Measurements from ENCODE around the gene RFNG. TPM values are rescaled to one million over a fixed set of nuclear protein-coding genes. Genes with fewer than 3 reads are reported as not detected.

Gene RFNG
- total RNA-seq, 1 donor from 2014 or later, result 21.1 TPM

- DNase-seq, result peak; percentile 12
- TF ChIP-seq, protein P1, sequence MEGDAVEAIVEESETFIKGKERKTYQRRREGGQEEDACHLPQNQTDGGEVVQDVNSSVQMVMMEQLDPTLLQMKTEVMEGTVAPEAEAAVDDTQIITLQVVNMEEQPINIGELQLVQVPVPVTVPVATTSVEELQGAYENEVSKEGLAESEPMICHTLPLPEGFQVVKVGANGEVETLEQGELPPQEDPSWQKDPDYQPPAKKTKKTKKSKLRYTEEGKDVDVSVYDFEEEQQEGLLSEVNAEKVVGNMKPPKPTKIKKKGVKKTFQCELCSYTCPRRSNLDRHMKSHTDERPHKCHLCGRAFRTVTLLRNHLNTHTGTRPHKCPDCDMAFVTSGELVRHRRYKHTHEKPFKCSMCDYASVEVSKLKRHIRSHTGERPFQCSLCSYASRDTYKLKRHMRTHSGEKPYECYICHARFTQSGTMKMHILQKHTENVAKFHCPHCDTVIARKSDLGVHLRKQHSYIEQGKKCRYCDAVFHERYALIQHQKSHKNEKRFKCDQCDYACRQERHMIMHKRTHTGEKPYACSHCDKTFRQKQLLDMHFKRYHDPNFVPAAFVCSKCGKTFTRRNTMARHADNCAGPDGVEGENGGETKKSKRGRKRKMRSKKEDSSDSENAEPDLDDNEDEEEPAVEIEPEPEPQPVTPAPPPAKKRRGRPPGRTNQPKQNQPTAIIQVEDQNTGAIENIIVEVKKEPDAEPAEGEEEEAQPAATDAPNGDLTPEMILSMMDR (IDR thresholded peaks at IDR 0.05; ENCODE audit: borderline replicate concordance), result no peak
- Histone ChIP-seq H3K4me1 (no peaks in the 10 kb centered on the region), H3K27ac (replicated peaks) (no peak overlapping the region), H3K4me3 (no peak overlapping the region), H3K27me3 (ENCODE audit: low read depth) (no peaks in the 10 kb centered on the region), H3K36me3 (peaks cover 100% of the 10 kb centered on the region), H3K9me3 (replicated peaks) (no peaks in the 10 kb centered on the region)
- intact Hi-C loops (cut with micrococcal nuclease), result no loop called here
Measured at GRCh38 chr17:82086941-82087906, 35.6 kb upstream of the RFNG start.

DNA sequence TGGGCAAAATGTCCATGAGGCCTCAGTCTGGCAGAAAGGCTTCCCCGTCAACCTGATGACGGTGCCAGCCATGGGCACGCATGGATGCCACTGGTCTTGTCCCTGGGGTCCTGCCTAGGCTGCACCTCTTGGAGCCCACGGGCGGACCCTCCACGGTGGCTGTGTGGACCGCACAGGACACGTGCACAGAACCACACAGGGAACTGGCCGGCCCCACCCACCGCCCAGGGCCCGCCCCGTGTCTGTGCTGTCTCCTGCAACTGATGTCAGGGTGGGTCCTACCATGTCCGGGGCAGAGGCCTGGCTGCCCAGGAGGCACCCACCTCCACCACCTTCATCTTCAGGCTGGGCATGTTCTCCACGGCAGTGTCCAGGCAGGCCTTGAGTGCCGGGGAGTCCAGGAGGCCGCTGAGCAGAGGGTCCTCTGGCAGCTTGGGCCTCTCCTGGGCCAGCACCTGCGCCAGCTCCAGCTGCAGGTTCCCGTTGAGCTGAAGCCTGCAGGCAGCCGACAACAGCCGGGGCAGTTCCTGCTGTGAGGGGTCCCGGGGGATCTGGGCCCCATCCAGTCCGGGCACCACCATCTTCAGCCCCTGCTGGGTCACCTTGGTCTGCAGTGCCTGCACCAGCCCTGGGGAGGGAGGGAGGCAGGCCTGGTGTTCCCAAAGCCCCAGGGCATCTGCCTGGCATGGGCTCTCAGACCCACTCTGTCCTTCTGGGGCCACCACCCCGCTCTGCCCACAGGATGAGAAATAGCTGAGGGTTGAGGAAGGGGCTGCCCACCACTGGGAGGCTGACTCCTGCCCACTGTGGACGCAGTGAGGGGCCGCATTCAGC, 34.5 kb upstream of the RFNG start:
- no peaks in the 10 kb centered on the region for H3K9me3 ChIP-seq (replicated peaks)
- peaks cover 98% of the 10 kb centered on the region for H3K36me3 ChIP-seq
- intact Hi-C loops (cut with micrococcal nuclease), result no loop called here
- no peak overlapping the region for H3K27ac ChIP-seq (replicated peaks)
- H3K4me1 ChIP-seq, result no peaks in the 10 kb centered on the region
- TF ChIP-seq, protein P1 (IDR thresholded peaks at IDR 0.05; ENCODE audit: borderline replicate concordance), result no peak
- no peak overlapping the region for H3K4me3 ChIP-seq
- no peaks in the 10 kb centered on the region for H3K27me3 ChIP-seq (ENCODE audit: low read depth)
- DNase-seq, result no peak

DNA sequence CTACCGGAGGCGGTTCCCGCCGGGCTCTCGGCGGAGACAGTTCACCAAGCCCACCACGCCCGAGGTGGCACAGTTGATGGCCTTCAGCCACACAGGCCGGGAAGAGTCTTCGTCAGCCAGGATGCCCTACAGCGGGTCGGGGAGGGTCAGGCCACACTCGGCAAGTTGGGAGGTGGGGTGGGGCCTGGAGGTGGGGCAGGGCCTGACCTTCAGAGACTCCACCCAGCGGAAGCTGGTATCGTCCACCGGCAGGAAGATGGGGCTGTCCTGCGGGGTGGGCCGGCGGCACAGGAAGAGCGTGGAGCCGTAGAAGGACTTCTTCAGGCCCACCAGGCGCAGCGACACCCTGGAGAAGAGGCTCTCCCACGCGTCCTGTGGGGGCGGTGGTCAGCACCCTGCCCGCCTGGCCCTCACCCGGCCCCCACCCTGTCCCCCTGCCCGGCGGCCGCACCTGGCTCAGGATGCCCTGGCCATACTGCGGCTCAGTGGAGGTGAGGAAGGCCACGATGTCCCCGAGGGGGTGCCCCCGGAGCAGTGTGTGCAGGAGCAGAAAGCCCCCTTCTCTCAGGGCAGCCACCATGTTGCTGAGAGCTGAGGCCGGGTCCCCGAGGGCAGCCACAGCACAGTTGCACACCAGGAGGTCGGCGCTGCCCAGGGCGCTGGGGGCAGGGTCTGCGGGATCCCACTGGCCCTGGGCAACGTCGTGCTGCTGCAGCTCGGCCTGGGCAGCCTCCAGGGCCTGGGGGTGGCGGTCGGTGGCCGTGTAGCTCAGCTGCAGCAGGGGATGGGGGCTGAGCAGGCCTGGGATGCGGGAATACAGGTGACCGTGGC, 33.6 kb upstream of the RFNG start:
- intact Hi-C loops (cut with micrococcal nuclease), result no loop called here
- no peak for DNase-seq
- peaks cover 98% of the 10 kb centered on the region for H3K36me3 ChIP-seq
- H3K27ac ChIP-seq (replicated peaks), result no peak overlapping the region
- TF ChIP-seq, protein P1 (IDR thresholded peaks at IDR 0.05; ENCODE audit: borderline replicate concordance), result no peak
- H3K4me3 ChIP-seq, result no peak overlapping the region
- no peaks in the 10 kb centered on the region for H3K4me1 ChIP-seq
- H3K27me3 ChIP-seq (ENCODE audit: low read depth), result no peaks in the 10 kb centered on the region
- no peaks in the 10 kb centered on the region for H3K9me3 ChIP-seq (replicated peaks)

DNA sequence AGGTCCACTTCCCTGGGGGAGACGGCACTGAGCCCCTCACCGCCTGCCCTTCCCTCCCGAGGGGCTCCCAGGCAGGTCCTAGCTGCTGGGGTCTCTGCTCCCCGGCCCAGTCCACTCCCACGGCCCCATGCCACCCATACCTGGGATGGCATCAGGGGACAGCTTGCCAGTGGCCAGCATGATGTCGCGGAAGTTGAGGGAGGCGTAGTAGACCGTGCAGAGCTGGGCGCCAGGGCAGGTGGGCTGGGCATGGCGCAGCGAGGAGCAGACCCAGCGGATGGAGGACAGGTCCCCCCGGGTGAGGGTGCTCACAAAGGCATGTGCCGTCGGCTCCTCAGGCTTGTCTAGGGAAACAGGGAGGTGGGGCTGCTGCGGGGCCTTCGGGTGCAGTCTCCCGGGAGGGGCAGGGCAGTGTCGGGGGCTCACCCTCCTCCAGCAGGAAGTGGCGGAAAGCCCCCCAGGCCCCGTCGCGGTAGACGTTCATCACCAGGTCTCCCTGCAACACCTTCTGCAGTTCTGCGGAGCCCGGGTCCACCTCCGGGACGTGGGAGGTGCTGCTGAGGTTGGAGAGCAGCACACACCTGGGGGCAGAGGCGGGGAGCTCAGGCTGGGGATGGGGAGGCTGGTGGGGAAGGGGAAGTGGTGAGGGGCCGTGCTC, 32.9 kb upstream of the RFNG start:
- TF ChIP-seq, protein P1 (IDR thresholded peaks at IDR 0.05; ENCODE audit: borderline replicate concordance), result no peak
- H3K4me3 ChIP-seq, result no peak overlapping the region
- intact Hi-C loops (cut with micrococcal nuclease), result no loop called here
- no peak for DNase-seq
- no peak overlapping the region for H3K27ac ChIP-seq (replicated peaks)
- peaks cover 97% of the 10 kb centered on the region for H3K36me3 ChIP-seq
- H3K4me1 ChIP-seq, result no peaks in the 10 kb centered on the region
- no peaks in the 10 kb centered on the region for H3K9me3 ChIP-seq (replicated peaks)
- H3K27me3 ChIP-seq (ENCODE audit: low read depth), result no peaks in the 10 kb centered on the region
